Renal cortical epithelial cell (primary cell): ENCODE results near the gene RANBP10. TPM values are rescaled to one million over a fixed set of nuclear protein-coding genes. Genes with fewer than 3 reads are reported as not detected.
A peak's percentile ranks its signal among the peaks of the same experiment; 100 is the strongest.

Experiments used
- DNase-seq: peaks from one replicate; pipeline ENCODE4 v3.0.0-alpha.2; 2011; ENCODE audit warnings: low read depth
- total RNA-seq: library from RNA; depleted of rRNA; stranded (reverse); fragments of >200 nt; gene quantifications from 2 replicates; pipeline ENCODE4 v1.2.3, GENCODE V29; 2014

RANBP10 gene
- total RNA-seq, 1 donor from 2014 or later, result 11.0 TPM

GRCh38 chr16:67828651-67829050, 22.3 kb upstream of the RANBP10 start:
- no peak for DNase-seq

- DNase-seq, result no peak
These were observed 19.5 kb upstream of the RANBP10 start for GRCh38 chr16:67825906-67826305.

GRCh38 chr16:67825119-67825518, 18.8 kb upstream of the RANBP10 start:
- DNase-seq, result no peak

- no peak for DNase-seq
These were observed 16.2 kb upstream of the RANBP10 start for GRCh38 chr16:67822511-67822910.

- no peak for DNase-seq
These were observed 14.4 kb upstream of the RANBP10 start for GRCh38 chr16:67820608-67821259.

GRCh38 chr16:67814567-67814966, 8.2 kb upstream of the RANBP10 start:
- no peak for DNase-seq

- no peak for DNase-seq
These were observed 5.5 kb upstream of the RANBP10 start for GRCh38 chr16:67811899-67812298.

- no peak for DNase-seq
These were observed 855 bp upstream of the RANBP10 start for GRCh38 chr16:67807148-67807682.

GRCh38 chr16:67805718-67806427, 487 bp downstream of the RANBP10 start:
- no peak for DNase-seq

GRCh38 chr16:67804853-67805542, 1.4 kb downstream of the RANBP10 start:
- DNase-seq, result peak; percentile 18

- DNase-seq, result no peak
These were observed 2.5 kb downstream of the RANBP10 start for GRCh38 chr16:67803894-67804293.

- no peak for DNase-seq
These were observed 4.5 kb downstream of the RANBP10 start for GRCh38 chr16:67801883-67802282.

GRCh38 chr16:67801241-67801640, 5.1 kb downstream of the RANBP10 start:
- DNase-seq, result no peak

GRCh38 chr16:67800338-67800926, 5.9 kb downstream of the RANBP10 start:
- no peak for DNase-seq

- DNase-seq, result no peak
These were observed 10.2 kb downstream of the RANBP10 start for GRCh38 chr16:67796099-67796718.

- no peak for DNase-seq
These were observed 16.3 kb downstream of the RANBP10 start for GRCh38 chr16:67790071-67790470.

- DNase-seq, result no peak
These were observed 19.9 kb downstream of the RANBP10 start for GRCh38 chr16:67786491-67786890.

GRCh38 chr16:67783353-67783725, 23.0 kb downstream of the RANBP10 start:
- DNase-seq, result no peak

- DNase-seq, result no peak
These were observed 23.6 kb downstream of the RANBP10 start for GRCh38 chr16:67782567-67783352.

GRCh38 chr16:67781565-67781921, 24.8 kb downstream of the RANBP10 start:
- no peak for DNase-seq
